Endothelial cell of umbilical vein (primary cell): ENCODE results near the gene MYLK. TPM values are rescaled to one million over a fixed set of nuclear protein-coding genes. Genes with fewer than 3 reads are reported as not detected.

Experiments
- BruUV-seq: library from RNA; stranded (reverse); fragments of 400-500 nt; replicated peaks from 2 replicates; lab custom pipeline; 2021; lab: Mats Ljungman, UMichigan
- CTCF ChIA-PET: fragments of 300-600, 350-600 bp; sonication (Branson Sonifier 250); formaldehyde crosslinking; loops from one replicate; lab custom pipeline; 2021; ENCODE audit warnings: antibody characterized with exemption, inconsistent platforms; lab: Charles Lee
- POLR2A ChIA-PET: fragments of 300-600, 350-600 bp; sonication (Branson Sonifier 250); formaldehyde crosslinking; loops from one replicate; lab custom pipeline; 2021; ENCODE audit warnings: antibody characterized with exemption, inconsistent platforms; lab: Charles Lee
- DNase-seq: peaks from one replicate; pipeline ENCODE4 v3.0.0-alpha.2; 2011; ENCODE audit warnings: low read depth, low spot score
- FAIRE-seq: peaks from 2 replicates; lab custom pipeline; 2011; peaks lifted over from hg19 to GRCh38; lab: Jason Lieb, UNC
- H2AFZ ChIP-seq: 2 replicates; pipeline ENCODE4 v1.6.0; 2012; ENCODE audit warnings: low read depth, low read length, control low read depth, inconsistent platforms
- H3K27ac ChIP-seq: 2 replicates; pipeline ENCODE4 v1.5.1; 2011; ENCODE audit warnings: low read depth, mild to moderate bottlenecking, control low read depth, low read length, moderate library complexity; ENCODE audit not compliant: insufficient read depth
- H3K27me3 ChIP-seq, 2 experiments: 2 replicates each; pipeline versions ENCODE4 v1.6.0 to v1.6.1; 2011; ENCODE audit warnings: low read length in 2 of 2, mixed read lengths in 1 of 2; ENCODE audit not compliant: control insufficient read depth in 2 of 2, insufficient read depth in 2 of 2
- H3K36me3 ChIP-seq, 2 experiments: 2 replicates in 1 of 2; 3 replicates in 1 of 2; pipeline ENCODE4 v1.5.1; 2011; ENCODE audit warnings: low read length in 2 of 2, mild to moderate bottlenecking in 1 of 2, moderate library complexity in 1 of 2; ENCODE audit not compliant: control insufficient read depth in 2 of 2, insufficient read depth in 2 of 2; ENCODE audit errors: extremely low read depth in 1 of 2
- H3K4me1 ChIP-seq: 3 replicates; pipeline ENCODE4 v1.5.1; 2011; ENCODE audit warnings: mild to moderate bottlenecking, low read length; ENCODE audit not compliant: control insufficient read depth, insufficient read depth; ENCODE audit errors: extremely low read depth
- H3K4me2 ChIP-seq: 2 replicates; pipeline ENCODE4 v1.6.1; 2011; ENCODE audit warnings: low read length, control low read depth, mixed read lengths; ENCODE audit not compliant: insufficient read depth
- H3K4me3 ChIP-seq, 3 experiments: fragments of 200-600 bp in 1 of 3; sonication (generic), shearing (Covaris generic) in 1 of 3; replicated peaks in 1 of 3; 2 replicates each; pipeline ENCODE4 v1.5.1; 2011 to 2016; ENCODE audit warnings: control low read depth in 3 of 3, low read length in 3 of 3, mild to moderate bottlenecking in 2 of 3, inconsistent platforms in 1 of 3, low read depth in 1 of 3, moderate library complexity in 1 of 3; ENCODE audit not compliant: insufficient read depth in 1 of 3
- H3K79me2 ChIP-seq: 2 replicates; pipeline ENCODE4 v1.6.0; 2012; ENCODE audit warnings: low read length, inconsistent platforms; ENCODE audit not compliant: control insufficient read depth, insufficient read depth
- H3K9ac ChIP-seq: replicated peaks from 2 replicates; pipeline ENCODE3; 2011; ENCODE audit warnings: low read length, control low read depth; ENCODE audit not compliant: insufficient read depth; ENCODE audit errors: extremely low read depth
- H3K9me1 ChIP-seq: replicated peaks from 3 replicates; pipeline ENCODE4 v1.6.0; 2011; ENCODE audit warnings: mild to moderate bottlenecking, low read length; ENCODE audit not compliant: control insufficient read depth, insufficient read depth; ENCODE audit errors: extremely low read depth
- H3K9me3 ChIP-seq: replicated peaks from 2 replicates; pipeline ENCODE4 v1.5.1; 2012; ENCODE audit warnings: low read length, inconsistent platforms; ENCODE audit not compliant: control insufficient read depth, insufficient read depth
- H4K20me1 ChIP-seq: replicated peaks from 2 replicates; pipeline ENCODE3; 2011; ENCODE audit warnings: mild to moderate bottlenecking, low read length; ENCODE audit not compliant: control insufficient read depth, insufficient read depth; ENCODE audit errors: extremely low read depth
- CTCF ChIP-seq, 2 donors: IDR thresholded peaks; 1 replicate in 1 of 2; 2 replicates in 1 of 2; pipeline ENCODE4 v1.5.1; 2011; ENCODE audit warnings: low read length in 2 of 2, mild to moderate bottlenecking in 2 of 2, moderate library complexity in 2 of 2, control low read depth in 1 of 2, inconsistent platforms in 1 of 2, low read depth in 1 of 2; ENCODE audit not compliant: insufficient read depth in 1 of 2; ENCODE audit errors: extremely low read depth in 1 of 2
- EZH2 ChIP-seq: IDR thresholded peaks from 2 replicates; pipeline ENCODE4 v1.6.1; 2012; ENCODE audit warnings: borderline replicate concordance, low read depth, mild to moderate bottlenecking, moderate library complexity, low read length, inconsistent platforms; ENCODE audit not compliant: severe bottlenecking
- FOS ChIP-seq: IDR thresholded peaks from 2 replicates; pipeline ENCODE4 v1.6.1; 2011; ENCODE audit warnings: mild to moderate bottlenecking, low read length, moderate library complexity, borderline replicate concordance; ENCODE audit not compliant: insufficient read depth
- GATA2 ChIP-seq: IDR thresholded peaks from 2 replicates; pipeline ENCODE4 v1.7.0; 2011; ENCODE audit warnings: low read depth, mild to moderate bottlenecking, moderate library complexity, mixed read lengths, low read length; ENCODE audit not compliant: insufficient read length, insufficient read depth
- JUN ChIP-seq: IDR thresholded peaks from 2 replicates; pipeline ENCODE4 v1.6.1; 2011; ENCODE audit warnings: borderline replicate concordance, low read depth; ENCODE audit not compliant: insufficient read length, insufficient read depth
- MAX ChIP-seq: IDR thresholded peaks from 2 replicates; pipeline ENCODE4 v1.6.1; 2011; ENCODE audit not compliant: insufficient read depth, insufficient read length
- MYC ChIP-seq: IDR thresholded peaks from one replicate; pipeline ENCODE4 v1.6.1; 2011; ENCODE audit warnings: mild to moderate bottlenecking, low read depth, low read length
- POLR2A ChIP-seq: IDR thresholded peaks from 2 replicates; pipeline ENCODE4 v1.6.1; 2012; ENCODE audit warnings: low read depth, mild to moderate bottlenecking, control low read depth, low read length
- POLR2AphosphoS5 ChIP-seq: IDR thresholded peaks from 2 replicates; pipeline ENCODE4 v1.6.1; 2012; ENCODE audit warnings: low read depth, mild to moderate bottlenecking, control low read depth, low read length, moderate library complexity; ENCODE audit not compliant: insufficient read depth
- dilution Hi-C: fragments of 300-500 bp; cut with MboI; formaldehyde crosslinking; loops from one replicate; pipeline ENCODE4 v1.15.0; 2019; ENCODE audit warnings: low sequenced_read_pairs; ENCODE audit not compliant: extremely low pct_ligation_motif_present
- intact Hi-C: fragments of 100-400 bp; cut with micrococcal nuclease; formaldehyde crosslinking; loops from one replicate; pipeline ENCODE4 v1.10.0; 2022
- polyA plus RNA-seq, 4 experiments: library from polyadenylated mRNA; depleted of rRNA in 3 of 4; stranded (reverse) in 3 of 4; unstranded in 1 of 4; fragments of >200 nt; gene quantifications; 2 replicates each; pipeline versions ENCODE4 v1.2.1 to v1.2.3, GENCODE V29; 2011 to 2012; ENCODE audit warnings: missing spikeins in 1 of 4
- total RNA-seq: library from RNA; stranded (reverse); gene quantifications from 2 replicates; pipeline ENCODE4 v1.2.3, GENCODE V29; 2021

MYLK gene
- total and polyA plus RNA-seq, 2 donors (not counting 3 experiments of a cell fraction or from before 2014, with no cell fraction given), result 10.0 to 22.2 TPM

GRCh38 chr3:123893012-123893411, 8.9 kb upstream of the MYLK start:
- no TSS peak for BruUV-seq
- H3K4me2 ChIP-seq, result no peak overlapping the region
- H3K27ac ChIP-seq, result no peak overlapping the region
- DNase-seq (no peak), FAIRE-seq (no peak)
- intact Hi-C loops, result no loop called here
- no peaks in the 10 kb centered on the region for H3K79me2 ChIP-seq
- no peak for TF ChIP-seq MAX
- TF ChIP-seq MYC, result no peak
- TF ChIP-seq EZH2, result no peak
- no peak for TF ChIP-seq GATA2
- TF ChIP-seq POLR2AphosphoS5, result no peak
- no peak for TF ChIP-seq JUN
- no peak for TF ChIP-seq POLR2A
- TF ChIP-seq FOS, result no peak
- TF ChIP-seq CTCF (IDR thresholded peaks at IDR 0.05; ENCODE audit: extremely low read depth in 1 of 2, insufficient read depth in 1 of 2, low read depth in 1 of 2, low read length in 2 of 2), result no peak
- H3K36me3 ChIP-seq, result no peaks in the 10 kb centered on the region
- ChIA-PET POLR2A (no interaction called here), CTCF (no interaction called here)
- H3K9me1 ChIP-seq, result no peaks in the 10 kb centered on the region
- H3K9ac ChIP-seq, result no peak overlapping the region
- dilution Hi-C loops, result no loop called here
- no peaks in the 10 kb centered on the region for H3K27me3 ChIP-seq
- no peak overlapping the region for H3K4me3 ChIP-seq
- no peaks in the 10 kb centered on the region for H4K20me1 ChIP-seq
- no peak overlapping the region for H2AFZ ChIP-seq
- no peaks in the 10 kb centered on the region for H3K9me3 ChIP-seq
- H3K4me1 ChIP-seq, result peaks cover 2% of the 10 kb centered on the region
